HG03159 (cell line): ENCODE results near the gene UBA7.

Source experiments
- ATAC-seq: cut with Tn5 transposase; IDR thresholded peaks from one replicate; pipeline ENCODE4 v1.9.1; 2021; ENCODE audit warnings: mild to moderate bottlenecking, moderate library complexity; ENCODE audit not compliant: unreplicated experiment

Gene UBA7

GRCh38 chr3:49805367-49805782 is 8.4 kb downstream of the UBA7 start:
- no peak for ATAC-seq

DNA sequence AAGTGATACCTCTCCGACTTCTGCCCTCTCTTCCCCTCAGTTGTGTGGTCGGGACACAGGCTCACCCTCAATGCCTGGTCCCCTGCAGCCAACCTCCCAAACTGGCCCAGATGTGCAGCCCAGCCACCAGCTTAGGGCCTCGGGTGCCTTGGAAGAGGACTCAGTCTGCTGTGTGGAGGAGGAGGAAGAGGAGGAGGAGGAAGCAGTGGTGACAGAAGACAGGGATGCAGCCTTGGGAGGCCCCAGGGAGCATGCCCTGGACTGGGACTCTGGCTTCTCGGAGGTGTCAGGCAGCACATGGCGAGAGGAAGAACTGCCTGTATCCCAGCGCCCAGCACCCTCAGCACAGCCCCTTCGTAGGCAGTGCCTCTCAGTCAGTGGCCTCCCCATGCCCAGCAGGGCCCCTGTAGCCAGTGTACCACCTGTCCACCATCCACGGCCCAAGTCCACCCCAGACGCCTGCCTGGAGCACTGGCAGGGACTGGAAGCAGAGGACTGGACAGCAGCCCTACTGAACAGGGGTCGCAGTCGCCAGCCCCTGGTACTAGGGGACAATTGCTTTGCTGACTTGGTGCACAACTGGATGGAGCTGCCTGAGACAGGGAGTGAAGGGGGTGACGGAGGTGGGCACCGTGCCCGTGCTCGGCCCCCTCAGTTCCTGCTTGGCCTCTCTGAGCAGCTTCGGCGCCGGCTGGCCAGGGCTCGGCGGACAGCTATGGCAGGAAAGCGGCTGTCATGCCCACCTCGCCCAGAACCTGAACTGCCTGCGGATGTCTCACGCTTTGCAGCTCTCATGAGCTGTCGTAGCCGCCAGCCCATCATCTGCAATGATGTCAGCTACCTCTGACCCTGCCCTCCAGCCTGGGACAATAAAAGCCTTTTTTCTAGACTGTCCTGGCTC is 9.4 kb downstream of the UBA7 start:
- ATAC-seq = no peak

- peak; percentile 12 for ATAC-seq
Observed at GRCh38 chr3:49803465-49804140, 10.2 kb downstream of the UBA7 start.

DNA sequence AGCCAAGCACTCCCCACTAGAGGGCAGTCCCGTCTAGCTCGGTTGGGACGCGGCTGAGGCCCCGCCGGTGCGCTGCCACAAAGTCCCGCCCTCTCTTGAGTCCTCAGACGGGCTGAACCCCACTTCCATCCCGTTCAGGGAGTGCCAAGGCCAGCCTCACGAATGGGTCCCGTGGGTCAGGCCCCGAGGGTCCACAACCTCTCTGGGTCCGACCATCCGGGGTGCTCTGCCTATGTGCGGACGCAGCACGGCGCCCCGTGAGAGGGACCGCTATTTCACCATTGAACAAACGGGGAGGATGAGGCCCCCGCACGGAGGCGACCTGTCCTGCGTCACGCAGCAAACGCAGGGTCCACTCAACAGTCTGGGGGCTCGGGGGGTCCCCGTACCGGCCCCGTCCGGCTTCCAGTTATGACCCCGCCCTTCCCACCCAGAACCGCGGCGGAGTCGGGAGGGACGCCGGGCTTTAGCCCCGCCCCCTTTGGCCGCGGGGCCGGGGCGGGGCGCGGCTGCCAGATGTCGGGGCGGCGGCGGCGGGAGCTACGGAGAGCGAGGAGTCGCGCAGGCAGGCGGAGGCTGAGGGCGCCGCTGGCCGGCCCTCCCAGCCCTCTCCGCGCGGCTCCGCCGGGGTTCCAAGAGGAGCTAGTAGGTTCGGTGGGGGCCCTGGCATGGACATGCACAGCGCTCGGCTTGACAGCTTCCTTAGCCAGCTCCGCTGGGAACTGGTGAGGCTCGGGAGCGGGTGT is 10.9 kb downstream of the UBA7 start, which contains the start of gene INKA1:
Gene INKA1 (plus strand): TSS at position 543 of the 746 bp plus-strand sequence. CDS start 132 bp downstream, at position 675.
- ATAC-seq = peak; percentile 59

- no peak for ATAC-seq
Observed at GRCh38 chr3:49801160-49801559, 12.6 kb downstream of the UBA7 start.

GRCh38 chr3:49799761-49800160 is 14.0 kb downstream of the UBA7 start, which contains the start of gene CDHR4:
Gene CDHR4 (minus strand): TSS chr3:49799873. CDS start chr3:49799812, 61 bp downstream.
- no peak for ATAC-seq

- no peak for ATAC-seq
Observed at GRCh38 chr3:49799105-49799504, 14.6 kb downstream of the UBA7 start.

DNA sequence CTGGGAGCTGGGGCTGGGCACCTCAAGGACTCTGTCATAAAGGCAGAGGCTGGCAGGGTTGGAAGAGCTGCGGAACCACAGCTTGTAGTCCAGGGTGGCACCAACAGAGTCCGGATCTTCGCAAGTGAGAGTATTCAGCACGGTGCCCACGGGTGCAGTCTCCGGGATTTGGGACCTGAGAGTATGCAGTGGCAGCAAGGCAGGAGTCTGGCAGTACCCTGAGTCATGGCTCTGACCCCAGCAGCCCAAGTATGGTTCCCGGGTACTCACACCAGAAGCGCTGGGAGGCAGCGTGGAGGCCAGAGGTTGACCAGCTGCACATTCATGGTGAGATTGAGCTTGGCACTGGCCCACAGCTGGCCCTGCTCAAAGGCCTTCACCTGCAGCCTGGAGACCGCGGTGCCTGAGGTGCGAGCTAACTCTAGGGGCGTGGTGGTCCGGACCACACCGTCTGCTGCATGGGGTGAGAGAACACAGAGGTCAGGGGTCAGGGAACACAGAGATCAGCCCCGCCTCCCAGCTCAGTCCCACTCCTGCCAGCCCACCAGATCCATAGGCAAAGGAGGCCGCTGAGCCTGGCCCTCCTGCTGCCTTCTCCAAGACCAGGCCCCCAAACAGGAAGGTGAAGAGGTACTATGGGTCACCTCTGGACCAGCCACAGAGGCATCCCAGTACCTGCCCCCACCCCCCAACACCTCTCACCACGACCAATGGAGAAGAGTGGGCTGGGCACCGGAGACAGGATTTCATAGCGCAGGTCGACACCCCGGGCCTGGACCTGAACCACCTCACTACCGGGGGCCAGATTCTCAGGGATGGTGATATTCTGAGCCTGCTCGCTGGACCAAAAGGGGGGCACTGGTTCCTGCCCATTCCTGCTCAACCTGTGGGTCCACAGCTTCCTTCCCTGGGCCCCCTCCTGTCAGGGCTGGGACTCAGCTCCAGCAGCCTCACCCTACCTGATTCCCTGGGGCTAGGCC is 18.5 kb downstream of the UBA7 start:
- no peak for ATAC-seq

DNA sequence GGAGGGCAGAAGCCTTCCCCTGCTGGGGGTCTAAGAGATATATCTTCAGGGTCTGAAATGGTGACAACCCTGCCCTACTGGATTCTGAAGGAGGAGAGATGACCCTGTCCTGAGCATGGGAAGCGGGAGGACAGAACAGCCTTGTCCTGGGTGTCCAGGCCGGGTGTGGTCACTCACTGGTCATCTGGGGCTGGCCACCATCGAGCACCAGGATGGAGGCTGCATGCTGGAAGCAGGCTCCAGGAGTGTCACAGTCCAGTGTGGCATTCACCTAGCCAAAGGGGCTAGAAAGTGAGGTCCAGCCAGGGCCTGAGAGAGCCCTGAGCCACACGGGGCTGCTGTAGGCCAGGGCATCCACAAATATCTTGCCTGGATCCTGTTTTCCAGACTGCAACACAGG is 19.3 kb downstream of the UBA7 start:
- no peak for ATAC-seq

DNA sequence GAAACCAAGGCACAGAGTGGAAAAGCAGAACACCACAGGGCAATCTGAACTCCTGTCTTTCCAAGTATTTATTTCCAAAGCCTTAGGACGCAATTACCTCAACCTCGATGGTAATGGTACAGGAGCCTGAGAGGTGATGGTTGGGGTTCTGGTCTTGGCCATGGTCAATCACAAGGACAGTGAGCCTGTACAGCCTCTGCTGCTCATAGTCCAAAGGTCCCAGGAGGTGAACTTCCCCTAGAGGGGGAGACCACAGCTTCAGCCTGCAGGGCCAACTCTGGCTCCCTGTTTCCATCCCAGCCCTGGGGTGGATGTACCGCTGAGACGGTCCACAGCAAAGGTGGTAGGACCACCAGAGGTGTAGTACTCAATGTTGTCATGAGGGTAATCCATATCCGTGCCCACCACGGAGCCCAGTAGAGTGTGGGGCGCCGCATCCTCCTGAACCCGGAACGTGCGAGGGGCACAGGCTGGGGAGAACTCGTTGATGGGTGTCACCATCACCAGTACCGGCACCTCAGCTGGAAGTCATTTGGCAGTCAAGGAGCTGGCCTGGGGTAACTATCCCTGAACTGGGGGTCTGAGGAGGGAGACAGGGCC is 20.2 kb downstream of the UBA7 start:
- no peak for ATAC-seq

DNA sequence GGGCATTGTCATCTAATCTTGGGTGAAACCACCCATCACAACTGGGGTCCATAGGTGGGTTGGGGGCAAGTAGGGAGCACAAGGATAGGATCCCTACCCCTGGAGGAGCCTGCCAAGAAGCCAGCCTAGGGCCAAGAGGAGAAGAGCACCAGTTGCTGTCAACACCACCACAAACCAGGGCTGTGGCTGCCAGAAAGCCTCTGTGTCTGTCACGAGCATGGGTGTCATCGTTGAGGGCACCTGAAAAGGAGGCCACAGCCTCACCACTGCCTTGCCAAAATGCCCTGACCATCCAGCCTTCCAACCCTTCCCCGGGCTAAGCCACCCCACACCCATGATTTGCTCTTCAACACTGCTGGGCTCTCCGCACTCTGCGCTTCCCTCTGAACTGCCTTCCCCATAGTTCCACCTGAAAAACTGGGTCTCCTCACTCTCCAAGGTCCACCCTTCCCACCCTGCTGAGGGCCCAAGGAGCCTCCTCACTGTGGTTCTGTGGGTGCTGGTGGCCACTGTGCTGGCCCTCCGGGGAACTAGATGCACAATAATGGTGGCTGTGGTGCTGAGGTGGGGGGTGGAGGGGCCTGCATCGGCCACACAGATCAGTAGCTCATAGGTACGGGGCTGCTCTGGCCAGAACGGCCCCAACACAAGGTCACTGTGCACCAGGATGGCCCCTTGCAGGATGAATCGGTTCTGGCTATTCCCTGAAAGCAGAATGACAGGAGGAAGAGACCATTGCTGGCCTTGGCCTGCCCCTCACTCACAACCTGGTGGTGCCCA is 21.2 kb downstream of the UBA7 start:
- ATAC-seq = no peak

- ATAC-seq = no peak
Observed at GRCh38 chr3:49791571-49791970, 22.2 kb downstream of the UBA7 start.

DNA sequence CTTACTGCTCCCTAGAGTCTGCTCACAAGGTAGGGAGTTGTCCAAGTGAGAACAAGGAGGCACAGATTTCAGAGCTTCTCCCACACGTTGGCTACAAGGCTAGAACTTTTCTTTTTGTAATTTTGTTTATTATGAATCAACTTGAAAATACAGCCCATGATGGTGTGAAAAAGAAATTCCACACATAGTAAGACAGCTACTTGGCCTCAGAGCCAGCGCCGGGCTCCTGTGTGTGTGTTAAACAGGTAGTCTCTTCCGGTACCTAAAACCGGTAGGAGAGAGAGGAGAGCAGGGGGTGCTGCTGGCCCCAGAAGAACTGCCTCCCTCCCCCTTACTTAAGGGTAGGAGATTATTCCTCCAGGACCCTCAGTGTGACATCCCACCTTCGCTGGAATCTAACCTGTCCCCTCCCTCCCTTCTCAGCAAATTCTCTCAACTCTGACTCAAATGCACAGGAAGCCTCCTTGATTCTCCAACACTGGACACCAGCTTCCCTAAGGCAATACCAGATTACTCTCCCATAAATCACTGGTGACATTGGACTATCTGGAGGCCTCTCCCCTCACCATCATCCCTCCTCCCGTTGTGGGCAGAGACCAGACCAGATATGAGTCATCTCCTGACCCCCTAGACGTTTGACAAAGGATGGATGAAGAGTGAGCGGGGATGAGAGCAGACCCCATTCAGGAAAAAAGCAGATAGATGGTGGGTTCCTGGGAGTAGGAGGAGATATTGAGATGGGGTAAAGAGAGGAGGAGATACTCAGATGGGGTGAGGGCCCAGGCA is 22.9 kb downstream of the UBA7 start:
- no peak for ATAC-seq

GRCh38 chr3:49788056-49788455 is 25.7 kb downstream of the UBA7 start:
- ATAC-seq = no peak

DNA sequence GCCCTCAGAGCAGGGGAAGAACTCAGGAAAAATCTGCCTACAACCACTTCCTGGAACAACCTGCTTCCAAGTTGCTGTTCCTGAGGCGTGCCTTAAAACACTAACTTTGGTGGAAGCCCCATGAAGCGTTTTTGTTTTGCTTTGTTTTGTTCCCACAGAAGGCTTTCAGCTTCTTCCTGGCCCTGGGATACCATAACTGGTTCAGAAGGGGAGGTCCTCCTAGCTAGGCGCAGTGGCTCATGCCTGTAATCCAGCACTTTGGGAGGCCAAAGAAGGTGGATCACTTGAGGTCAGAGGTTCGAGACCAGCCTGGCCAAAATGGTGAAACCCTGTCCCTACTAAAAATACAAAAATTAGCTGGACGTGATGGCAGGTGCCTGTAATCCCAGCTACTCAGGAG is 26.2 kb downstream of the UBA7 start:
- ATAC-seq = no peak

DNA sequence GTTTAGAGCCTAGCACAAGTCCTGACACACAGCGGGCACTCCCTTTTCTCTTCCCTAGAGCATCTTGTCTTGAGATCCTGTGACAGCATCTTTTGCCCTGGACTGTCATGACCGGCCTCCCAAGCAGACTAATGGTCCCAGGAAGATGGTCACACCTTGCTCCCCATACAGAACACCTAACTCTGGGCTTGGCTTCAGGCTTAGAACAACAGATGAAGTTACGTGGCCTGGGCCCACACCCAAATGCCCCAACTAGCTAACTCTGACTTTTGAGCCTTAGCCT is 26.6 kb downstream of the UBA7 start:
- no peak for ATAC-seq

GRCh38 chr3:49786357-49787181 is 27.2 kb downstream of the UBA7 start, which contains the start of gene IP6K1:
Gene IP6K1 (minus strand): TSS chr3:49786542. CDS start chr3:49748040, 38,502 bp downstream.
- ATAC-seq = peak; percentile 98
